HG03565 (cell line): ENCODE results near the gene HOXA9.

Source experiments
- ATAC-seq: cut with Tn5 transposase; IDR thresholded peaks from one replicate; pipeline ENCODE4 v1.9.1; 2021; ENCODE audit warnings: mild to moderate bottlenecking, moderate library complexity; ENCODE audit not compliant: unreplicated experiment

The HOXA9 gene

GRCh38 chr7:27166531-27167505 is 1.5 kb upstream of the HOXA9 start:
- no peak for ATAC-seq

GRCh38 chr7:27165996-27166530 is 726 bp upstream of the HOXA9 start:
- ATAC-seq = no peak

- ATAC-seq = no peak
Observed at GRCh38 chr7:27164367-27165088, 809 bp downstream of the HOXA9 start.

- no peak for ATAC-seq
Observed at GRCh38 chr7:27164045-27164366, 1.3 kb downstream of the HOXA9 start.

GRCh38 chr7:27163288-27164044 is 1.9 kb downstream of the HOXA9 start:
- ATAC-seq = no peak

GRCh38 chr7:27162561-27163287 is 2.6 kb downstream of the HOXA9 start:
- no peak for ATAC-seq

GRCh38 chr7:27161721-27162560 is 3.4 kb downstream of the HOXA9 start:
- ATAC-seq = no peak

- no peak for ATAC-seq
Observed at GRCh38 chr7:27161214-27161720, 4.1 kb downstream of the HOXA9 start.

GRCh38 chr7:27160546-27161213 is 4.7 kb downstream of the HOXA9 start:
- peak; percentile 53 for ATAC-seq

GRCh38 chr7:27160145-27160545 is 5.2 kb downstream of the HOXA9 start:
- no peak for ATAC-seq

- ATAC-seq = no peak
Observed at GRCh38 chr7:27159266-27160144, 5.8 kb downstream of the HOXA9 start.

- no peak for ATAC-seq
Observed at GRCh38 chr7:27158436-27159265, 6.7 kb downstream of the HOXA9 start.

- no peak for ATAC-seq
Observed at GRCh38 chr7:27157702-27158431, 7.5 kb downstream of the HOXA9 start.

- ATAC-seq = no peak
Observed at GRCh38 chr7:27156916-27157701, 8.2 kb downstream of the HOXA9 start.

GRCh38 chr7:27156508-27156898 is 8.8 kb downstream of the HOXA9 start, which contains the start of gene HOXA7:
TSS of gene HOXA7 (minus strand) at chr7:27156675. CDS start at chr7:27156545, 130 bp downstream.
- ATAC-seq = no peak
